SK-N-SH (cell line): ENCODE results near the gene SEC24D. TPM values are rescaled to one million over a fixed set of nuclear protein-coding genes. Genes with fewer than 3 reads are reported as not detected.

Source experiments
- CTCF ChIA-PET: fragments of 300-600, 350-600 bp; formaldehyde crosslinking; extraction: SDS; loops from one replicate; lab custom pipeline; 2021; lab: Yijun Ruan, JAX
- POLR2A ChIA-PET: fragments of 350-600 bp; sonication (Branson Sonifier 250); formaldehyde crosslinking; extraction: SDS; loops from one replicate; lab custom pipeline; 2020; ENCODE audit warnings: antibody characterized with exemption, inconsistent platforms; lab: Yijun Ruan, JAX
- DNase-seq: peaks from one replicate; pipeline ENCODE4 v3.0.0; 2012
- H2AFZ ChIP-seq: fragments of 200-600 bp; sonication (generic); 2 replicates; pipeline ENCODE4 v1.8.1; 2016; ENCODE audit warnings: antibody characterized with exemption, mild to moderate bottlenecking, low read depth
- H3F3A ChIP-seq: fragments of 200-600 bp; sonication (generic); replicated peaks from 2 replicates; pipeline ENCODE3; 2016; ENCODE audit warnings: antibody characterized with exemption, mild to moderate bottlenecking; ENCODE audit not compliant: insufficient read depth
- H3K27ac ChIP-seq, 2 experiments: fragments of 200-500 bp in 1 of 2; fragments of 200-600 bp in 1 of 2; sonication (Bioruptor generic) in 1 of 2; sonication (generic), shearing (Covaris generic) in 1 of 2; 2 replicates each; pipeline versions ENCODE4 v1.5.1 to v1.6.1; 2014 to 2016; ENCODE audit warnings: low read depth in 2 of 2, inconsistent platforms in 1 of 2, low read length in 1 of 2, mild to moderate bottlenecking in 1 of 2, mixed read lengths in 1 of 2
- H3K27me3 ChIP-seq: fragments of 200-600 bp; sonication (generic), shearing (Covaris generic); 2 replicates; pipeline ENCODE4 v1.6.1; 2016; ENCODE audit warnings: mixed run types; ENCODE audit not compliant: insufficient read depth
- H3K36me3 ChIP-seq, 2 experiments: fragments of 200-500 bp in 1 of 2; fragments of 200-600 bp in 1 of 2; sonication (Bioruptor generic) in 1 of 2; sonication (generic) in 1 of 2; replicated peaks in 1 of 2; 2 replicates each; pipeline versions ENCODE3 to v1.5.1; 2014 to 2016; ENCODE audit warnings: low read length in 1 of 2, mild to moderate bottlenecking in 1 of 2; ENCODE audit not compliant: insufficient read depth in 2 of 2, control insufficient read depth in 1 of 2
- H3K4me1 ChIP-seq, 2 experiments: fragments of 200-500 bp in 1 of 2; fragments of 200-600 bp in 1 of 2; sonication (Bioruptor generic) in 1 of 2; sonication (generic), shearing (Covaris generic) in 1 of 2; 2 replicates each; pipeline versions ENCODE4 v1.5.1 to v1.6.1; 2014 to 2016; ENCODE audit warnings: low read depth in 1 of 2, low read length in 1 of 2, mixed run types in 1 of 2; ENCODE audit not compliant: insufficient read depth in 2 of 2, control insufficient read depth in 1 of 2
- H3K4me2 ChIP-seq: fragments of 200-600 bp; sonication (generic), shearing (Covaris generic); 2 replicates; pipeline ENCODE4 v1.6.1; 2017; ENCODE audit warnings: mixed run types
- H3K4me3 ChIP-seq, 2 experiments: fragments of 200-500 bp in 1 of 2; fragments of 200-600 bp in 1 of 2; sonication (Bioruptor generic) in 1 of 2; sonication (generic), shearing (Covaris generic) in 1 of 2; 2 replicates each; pipeline versions ENCODE4 v1.5.1 to v1.8.1; 2014 to 2016; ENCODE audit warnings: low read depth in 2 of 2, inconsistent platforms in 1 of 2, low read length in 1 of 2, mild to moderate bottlenecking in 1 of 2, mixed read lengths in 1 of 2, moderate library complexity in 1 of 2
- H3K79me2 ChIP-seq: fragments of 200-600 bp; sonication (generic); 2 replicates; pipeline ENCODE4 v1.8.1; 2017; ENCODE audit warnings: mild to moderate bottlenecking; ENCODE audit not compliant: insufficient read depth
- H3K9ac ChIP-seq: fragments of 200-600 bp; sonication (generic); 2 replicates; pipeline ENCODE4 v1.6.1; 2017; ENCODE audit warnings: mixed run types
- H3K9me2 ChIP-seq: fragments of 200-600 bp; sonication (generic); 2 replicates; pipeline ENCODE4 v1.6.1; 2017; ENCODE audit warnings: mixed run types
- H3K9me3 ChIP-seq: fragments of 200-600 bp; sonication (generic); 2 replicates; pipeline ENCODE4 v1.6.1; 2017; ENCODE audit warnings: mixed run types, mild to moderate bottlenecking, moderate library complexity
- H4K20me1 ChIP-seq: fragments of 200-600 bp; sonication (generic); 2 replicates; pipeline ENCODE4 v1.6.1; 2017; ENCODE audit warnings: mild to moderate bottlenecking, mixed run types; ENCODE audit not compliant: insufficient read depth
- ELF1 ChIP-seq: IDR thresholded peaks from 2 replicates; pipeline ENCODE4 v1.4.0; 2012
- EP300 ChIP-seq, 2 experiments: IDR thresholded peaks; 2 replicates each; pipeline versions ENCODE4 v1.4.0 to v1.6.1; 2012; ENCODE audit warnings: borderline replicate concordance in 1 of 2, low read depth in 1 of 2, low read length in 1 of 2
- FOSL2 ChIP-seq: IDR thresholded peaks from 2 replicates; pipeline ENCODE4 v1.4.0; 2012; ENCODE audit warnings: low read depth, mild to moderate bottlenecking, moderate library complexity, borderline replicate concordance
- GABPA ChIP-seq: IDR thresholded peaks from 2 replicates; pipeline ENCODE4 v1.4.0; 2012; ENCODE audit warnings: low read depth, mild to moderate bottlenecking
- GATA2 ChIP-seq: sonication (generic); formaldehyde crosslinking; IDR thresholded peaks from 2 replicates; pipeline ENCODE4 v1.5.0; 2020; ENCODE audit warnings: mild to moderate bottlenecking, missing genetic modification reagents
- MEF2A ChIP-seq: IDR thresholded peaks from 2 replicates; pipeline ENCODE4 v1.4.0; 2012; ENCODE audit warnings: low read depth, borderline replicate concordance
- RFX5 ChIP-seq: IDR thresholded peaks from 2 replicates; pipeline ENCODE4 v1.6.1; 2012; ENCODE audit warnings: mild to moderate bottlenecking, improper control_type of control experiment, low read length
- SMC3 ChIP-seq: IDR thresholded peaks from 2 replicates; pipeline ENCODE4 v1.6.1; 2012; ENCODE audit warnings: low read depth, low read length, improper control_type of control experiment
- TAF1 ChIP-seq: IDR thresholded peaks from 2 replicates; pipeline ENCODE4 v1.6.1; 2012; ENCODE audit warnings: low read depth, mild to moderate bottlenecking, low read length, moderate library complexity, borderline replicate concordance
- WGBS: methylation state at CpG from one replicate; pipeline ENCODE4 v1.1.6; 2017; ENCODE audit warnings: low lambda C conversion rate; 5-methylcytosine and 5-hydroxymethylcytosine counted together
- polyA plus RNA-seq, 3 experiments: library from polyadenylated mRNA; depleted of rRNA; stranded (reverse); fragments of >200 nt; gene quantifications; 2 replicates each; pipeline ENCODE4 v1.2.3, GENCODE V29; 2012
- TF ChIP-seq, protein P1 (sequence below): IDR thresholded peaks from 2 replicates; pipeline ENCODE4 v1.6.1; 2012; ENCODE audit warnings: mild to moderate bottlenecking, low read depth, low read length, moderate library complexity
- TF ChIP-seq, protein P2 (sequence below): fragments of 200-600 bp; sonication (generic); IDR thresholded peaks from 2 replicates; pipeline ENCODE4 v1.6.1; 2017; ENCODE audit warnings: antibody characterized with exemption, mild to moderate bottlenecking, moderate library complexity
- TF ChIP-seq, protein P3 (sequence below): IDR thresholded peaks from 2 replicates; pipeline ENCODE4 v1.4.0; 2012; ENCODE audit warnings: low read depth, borderline replicate concordance
- TF ChIP-seq, protein P4 (sequence below): IDR thresholded peaks from 2 replicates; pipeline ENCODE4 v1.4.0; 2012; ENCODE audit warnings: low read depth
- TF ChIP-seq, protein P5 (sequence below): fragments of 150-350 bp; IDR thresholded peaks from 2 replicates; pipeline ENCODE4 v1.6.1; 2017; ENCODE audit warnings: antibody characterized with exemption, low read length, low read depth, borderline replicate concordance

Gene SEC24D
- polyA plus RNA-seq, 1 of the 3 experiments (the other 2 are of a cell fraction) = 32.2 TPM

DNA sequence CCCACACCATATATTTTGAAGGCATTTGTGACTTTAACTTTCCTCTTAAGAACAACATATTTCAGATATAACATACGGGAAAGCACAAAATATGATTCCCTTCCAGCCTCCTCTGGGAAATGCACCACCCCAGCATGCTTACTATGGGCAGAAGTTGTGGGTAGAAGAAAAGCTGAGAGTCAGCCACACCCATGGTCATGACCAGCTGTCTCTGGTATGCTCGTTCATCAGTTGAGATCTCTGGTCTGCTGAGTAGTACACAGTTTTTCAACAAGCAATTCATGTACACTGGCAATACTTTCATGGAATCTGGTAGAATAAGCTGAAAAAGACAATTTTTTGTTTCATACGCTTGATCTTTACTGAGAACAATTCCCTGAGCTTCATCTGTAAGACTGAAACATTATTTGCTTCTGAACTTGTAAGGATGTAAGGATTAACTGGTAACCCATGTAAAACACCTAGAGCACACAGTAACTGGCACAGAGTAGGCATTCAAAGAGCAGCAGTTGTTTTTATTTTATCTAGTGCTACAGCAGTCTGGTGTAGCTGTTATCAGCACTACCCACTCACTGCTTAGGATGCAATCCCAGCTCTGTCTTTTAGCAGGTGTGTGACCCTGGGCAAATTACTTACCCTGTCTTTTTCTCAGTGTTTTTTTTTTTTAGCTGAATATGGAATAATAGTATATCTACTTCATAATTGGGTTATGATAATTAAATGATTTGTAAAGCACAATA, 103.2 kb downstream of the SEC24D start:
- Histone ChIP-seq H3K27ac (peak overlapping the region; percentile 7 to 80; a peak in 3 of 4 replicates), H3K4me3 (no peak overlapping the region), H3K9me2 (no peaks in the 10 kb centered on the region), H3K9ac (no peak overlapping the region), H3K79me2 (peaks cover 15% of the 10 kb centered on the region; the same call in 1 of the 2 replicates), H3K36me3 (peaks cover 77 to 92% of the 10 kb centered on the region in 2 experiments), H3K4me1 (peaks cover 4 to 21% of the 10 kb centered on the region in 2 experiments; a peak in 3 of 4 replicates), H3F3A (peaks cover 55% of the 10 kb centered on the region), H3K9me3 (no peaks in the 10 kb centered on the region), H3K4me2 (no peak overlapping the region; the same call in 1 of the 2 replicates), H3K27me3 (no peaks in the 10 kb centered on the region), H4K20me1 (no peaks in the 10 kb centered on the region), H2AFZ (no peak overlapping the region)
- 88% methylated on average over 3 of the region's 3 CpGs for WGBS
- DNase-seq = no peak
- TF ChIP-seq GATA2 = peak; percentile 43
- no peak for TF ChIP-seq FOSL2
- TF ChIP-seq, protein P1, sequence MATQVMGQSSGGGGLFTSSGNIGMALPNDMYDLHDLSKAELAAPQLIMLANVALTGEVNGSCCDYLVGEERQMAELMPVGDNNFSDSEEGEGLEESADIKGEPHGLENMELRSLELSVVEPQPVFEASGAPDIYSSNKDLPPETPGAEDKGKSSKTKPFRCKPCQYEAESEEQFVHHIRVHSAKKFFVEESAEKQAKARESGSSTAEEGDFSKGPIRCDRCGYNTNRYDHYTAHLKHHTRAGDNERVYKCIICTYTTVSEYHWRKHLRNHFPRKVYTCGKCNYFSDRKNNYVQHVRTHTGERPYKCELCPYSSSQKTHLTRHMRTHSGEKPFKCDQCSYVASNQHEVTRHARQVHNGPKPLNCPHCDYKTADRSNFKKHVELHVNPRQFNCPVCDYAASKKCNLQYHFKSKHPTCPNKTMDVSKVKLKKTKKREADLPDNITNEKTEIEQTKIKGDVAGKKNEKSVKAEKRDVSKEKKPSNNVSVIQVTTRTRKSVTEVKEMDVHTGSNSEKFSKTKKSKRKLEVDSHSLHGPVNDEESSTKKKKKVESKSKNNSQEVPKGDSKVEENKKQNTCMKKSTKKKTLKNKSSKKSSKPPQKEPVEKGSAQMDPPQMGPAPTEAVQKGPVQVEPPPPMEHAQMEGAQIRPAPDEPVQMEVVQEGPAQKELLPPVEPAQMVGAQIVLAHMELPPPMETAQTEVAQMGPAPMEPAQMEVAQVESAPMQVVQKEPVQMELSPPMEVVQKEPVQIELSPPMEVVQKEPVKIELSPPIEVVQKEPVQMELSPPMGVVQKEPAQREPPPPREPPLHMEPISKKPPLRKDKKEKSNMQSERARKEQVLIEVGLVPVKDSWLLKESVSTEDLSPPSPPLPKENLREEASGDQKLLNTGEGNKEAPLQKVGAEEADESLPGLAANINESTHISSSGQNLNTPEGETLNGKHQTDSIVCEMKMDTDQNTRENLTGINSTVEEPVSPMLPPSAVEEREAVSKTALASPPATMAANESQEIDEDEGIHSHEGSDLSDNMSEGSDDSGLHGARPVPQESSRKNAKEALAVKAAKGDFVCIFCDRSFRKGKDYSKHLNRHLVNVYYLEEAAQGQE = no peak
- ChIA-PET POLR2A (no interaction called here), CTCF (interaction anchor here (1.0 to 1.3 kb wide), 3 partner anchors 10 to 132 kb away, joined by 3 to 5 read pairs (median 3); no protein-coding TSS in a partner anchor)

DNA sequence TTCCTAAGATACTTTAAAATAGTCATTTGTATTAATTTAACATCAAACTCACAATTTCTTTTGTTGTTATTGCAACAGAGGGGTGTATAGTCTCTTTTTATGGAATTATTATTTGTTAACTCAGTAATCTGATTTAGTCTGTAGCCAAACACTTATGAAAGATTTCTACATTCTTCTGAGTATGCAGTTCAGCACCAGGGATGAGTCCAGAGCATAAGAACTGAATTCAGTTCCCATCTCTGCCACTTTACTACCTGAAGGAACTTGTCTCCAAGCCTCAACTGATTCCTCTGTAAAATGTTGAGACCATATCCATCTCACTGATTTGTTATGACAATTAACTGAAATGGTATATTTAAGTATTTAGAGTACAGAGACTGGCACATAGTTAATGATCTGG, 105.2 kb downstream of the SEC24D start:
- Histone ChIP-seq H3F3A (peaks cover 44% of the 10 kb centered on the region), H3K27ac (peak overlapping the region in 1 of 2 experiments; percentile 54; a peak in 3 of 4 replicates), H2AFZ (no peak overlapping the region), H3K4me2 (no peak overlapping the region), H3K36me3 (peaks cover 82 to 92% of the 10 kb centered on the region in 2 experiments), H3K27me3 (no peaks in the 10 kb centered on the region), H3K9ac (no peak overlapping the region), H3K9me3 (no peaks in the 10 kb centered on the region), H3K79me2 (0 out of 2 replicates have a peak, but pooled peaks cover 5% of the 10 kb centered on the region), H4K20me1 (no peaks in the 10 kb centered on the region), H3K4me3 (no peak overlapping the region), H3K4me1 (peaks cover 4 to 21% of the 10 kb centered on the region in 2 experiments; a peak in 3 of 4 replicates), H3K9me2 (no peaks in the 10 kb centered on the region)
- ChIA-PET CTCF (interaction anchor here (1.1 to 1.9 kb wide), 3 partner anchors 11 to 238 kb away, joined by 3 to 6 read pairs (median 3); no protein-coding TSS in a partner anchor), POLR2A (no interaction called here)
- no peak for DNase-seq
- TF ChIP-seq, protein P2, sequence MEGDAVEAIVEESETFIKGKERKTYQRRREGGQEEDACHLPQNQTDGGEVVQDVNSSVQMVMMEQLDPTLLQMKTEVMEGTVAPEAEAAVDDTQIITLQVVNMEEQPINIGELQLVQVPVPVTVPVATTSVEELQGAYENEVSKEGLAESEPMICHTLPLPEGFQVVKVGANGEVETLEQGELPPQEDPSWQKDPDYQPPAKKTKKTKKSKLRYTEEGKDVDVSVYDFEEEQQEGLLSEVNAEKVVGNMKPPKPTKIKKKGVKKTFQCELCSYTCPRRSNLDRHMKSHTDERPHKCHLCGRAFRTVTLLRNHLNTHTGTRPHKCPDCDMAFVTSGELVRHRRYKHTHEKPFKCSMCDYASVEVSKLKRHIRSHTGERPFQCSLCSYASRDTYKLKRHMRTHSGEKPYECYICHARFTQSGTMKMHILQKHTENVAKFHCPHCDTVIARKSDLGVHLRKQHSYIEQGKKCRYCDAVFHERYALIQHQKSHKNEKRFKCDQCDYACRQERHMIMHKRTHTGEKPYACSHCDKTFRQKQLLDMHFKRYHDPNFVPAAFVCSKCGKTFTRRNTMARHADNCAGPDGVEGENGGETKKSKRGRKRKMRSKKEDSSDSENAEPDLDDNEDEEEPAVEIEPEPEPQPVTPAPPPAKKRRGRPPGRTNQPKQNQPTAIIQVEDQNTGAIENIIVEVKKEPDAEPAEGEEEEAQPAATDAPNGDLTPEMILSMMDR = no peak
- TF ChIP-seq GATA2 (no peak), SMC3 (no peak), EP300 (IDR thresholded peaks at IDR 0.05; ENCODE audit: borderline replicate concordance in 1 of 2, low read depth in 1 of 2, low read length in 1 of 2) (no peak), GABPA (no peak), ELF1 (no peak), RFX5 (no peak), MEF2A (no peak), TAF1 (no peak)
- TF ChIP-seq, protein P3, sequence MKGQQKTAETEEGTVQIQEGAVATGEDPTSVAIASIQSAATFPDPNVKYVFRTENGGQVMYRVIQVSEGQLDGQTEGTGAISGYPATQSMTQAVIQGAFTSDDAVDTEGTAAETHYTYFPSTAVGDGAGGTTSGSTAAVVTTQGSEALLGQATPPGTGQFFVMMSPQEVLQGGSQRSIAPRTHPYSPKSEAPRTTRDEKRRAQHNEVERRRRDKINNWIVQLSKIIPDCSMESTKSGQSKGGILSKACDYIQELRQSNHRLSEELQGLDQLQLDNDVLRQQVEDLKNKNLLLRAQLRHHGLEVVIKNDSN = no peak
- TF ChIP-seq, protein P4, sequence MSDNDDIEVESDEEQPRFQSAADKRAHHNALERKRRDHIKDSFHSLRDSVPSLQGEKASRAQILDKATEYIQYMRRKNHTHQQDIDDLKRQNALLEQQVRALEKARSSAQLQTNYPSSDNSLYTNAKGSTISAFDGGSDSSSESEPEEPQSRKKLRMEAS = no peak
- TF ChIP-seq, protein P5, sequence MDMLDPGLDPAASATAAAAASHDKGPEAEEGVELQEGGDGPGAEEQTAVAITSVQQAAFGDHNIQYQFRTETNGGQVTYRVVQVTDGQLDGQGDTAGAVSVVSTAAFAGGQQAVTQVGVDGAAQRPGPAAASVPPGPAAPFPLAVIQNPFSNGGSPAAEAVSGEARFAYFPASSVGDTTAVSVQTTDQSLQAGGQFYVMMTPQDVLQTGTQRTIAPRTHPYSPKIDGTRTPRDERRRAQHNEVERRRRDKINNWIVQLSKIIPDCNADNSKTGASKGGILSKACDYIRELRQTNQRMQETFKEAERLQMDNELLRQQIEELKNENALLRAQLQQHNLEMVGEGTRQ = no peak
